Measurements from ENCODE around the gene PRKAR1B.

Gene PRKAR1B

DNA sequence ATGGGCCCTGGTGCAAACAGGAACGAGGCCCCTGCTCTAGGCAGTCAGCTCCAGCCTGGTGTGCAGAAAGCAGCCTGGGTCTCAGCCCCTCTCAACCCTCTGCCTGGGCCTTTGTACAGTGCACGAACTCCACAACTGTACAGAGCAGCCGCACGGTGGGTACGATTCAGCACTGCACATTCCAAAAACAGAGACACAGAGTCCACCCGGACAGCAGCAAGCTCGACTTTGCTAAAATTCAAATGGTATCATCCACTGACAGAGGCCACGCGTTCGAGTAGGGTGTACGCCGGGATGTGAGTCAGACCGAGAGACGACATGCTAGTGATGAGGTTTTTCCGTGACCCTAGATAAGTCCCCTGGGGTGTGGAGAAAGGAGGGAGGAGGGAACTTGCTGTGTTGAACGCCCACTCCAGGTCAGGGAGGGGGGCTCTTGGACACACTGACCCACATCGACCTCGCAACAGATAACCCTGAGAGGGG, 141.8 kb downstream of the PRKAR1B start:
- no peak for DNase-seq (ENCODE audit: low spot score)

DNA sequence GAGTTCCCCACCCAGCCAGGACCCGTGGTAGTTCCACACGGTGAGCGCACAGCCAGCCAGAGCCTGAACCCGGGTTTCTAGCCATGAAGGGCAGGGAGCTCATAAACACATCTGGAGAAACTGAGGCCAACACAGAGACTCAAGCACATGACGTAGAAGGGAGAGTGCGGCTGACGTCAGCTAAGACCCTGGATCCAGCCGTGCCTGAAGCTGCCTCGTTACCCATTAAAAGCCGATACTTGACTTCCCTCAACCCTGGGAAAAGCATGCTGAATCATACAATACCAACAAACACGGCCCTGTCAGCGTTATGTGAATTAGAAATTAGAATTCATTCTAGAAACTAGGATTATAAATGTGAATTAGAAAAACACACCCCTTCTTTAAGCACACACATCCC, 142.3 kb downstream of the PRKAR1B start:
- DNase-seq (ENCODE audit: low spot score): no peak

DNA sequence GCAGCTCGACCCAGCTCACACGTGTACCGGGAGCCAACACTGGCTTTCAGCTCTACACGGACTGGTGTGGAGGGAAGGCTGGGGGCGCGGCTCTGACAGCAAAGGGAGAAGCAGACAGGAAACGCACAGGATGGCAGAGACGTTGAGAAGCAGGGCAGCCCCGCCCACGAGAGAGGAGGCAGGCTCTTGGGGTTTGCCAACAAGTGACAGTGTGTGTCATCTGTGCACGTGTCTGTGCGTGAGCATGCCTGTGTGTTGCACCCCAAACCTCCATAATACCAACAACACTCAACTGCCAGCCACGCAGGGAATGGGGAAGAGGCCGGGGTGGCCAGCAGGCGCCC, 143.0 kb downstream of the PRKAR1B start:
- no peak for DNase-seq (ENCODE audit: low spot score)

DNA sequence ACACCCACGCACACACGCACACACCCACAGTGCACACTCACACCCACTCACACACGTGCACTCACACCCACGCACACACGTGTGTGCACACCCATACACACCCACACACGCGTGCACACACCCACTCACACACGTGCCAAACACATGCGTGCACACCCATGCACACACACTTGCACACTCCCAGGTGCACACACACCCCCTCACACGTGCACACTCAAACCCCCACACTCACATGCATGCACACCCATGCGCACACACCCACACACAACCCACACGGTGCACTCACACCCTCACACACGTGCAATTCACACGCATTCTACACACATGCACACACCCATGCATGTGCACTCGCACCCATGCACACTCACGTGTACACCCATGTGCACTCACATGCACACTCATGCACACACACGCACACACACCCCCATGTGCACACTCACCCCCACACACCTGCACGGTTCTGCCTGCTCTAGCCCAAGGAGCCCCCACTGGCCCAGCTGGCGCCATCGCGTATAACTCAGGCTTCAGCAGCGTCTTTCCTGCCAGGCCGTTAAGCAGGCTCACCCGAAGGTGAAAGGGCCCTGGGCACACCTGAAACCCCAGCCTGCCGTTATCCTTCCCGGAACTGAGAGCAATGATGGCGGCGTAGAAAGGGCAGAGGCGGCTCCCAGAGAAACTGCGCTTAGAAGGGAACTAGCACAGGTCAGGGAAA, 143.5 kb downstream of the PRKAR1B start:
- DNase-seq (ENCODE audit: low spot score): no peak

- no peak for DNase-seq (ENCODE audit: low spot score)
Observed at GRCh38 chr7:582931-583330, 144.2 kb downstream of the PRKAR1B start.

GRCh38 chr7:582081-582835, 144.8 kb downstream of the PRKAR1B start:
- no peak for DNase-seq (ENCODE audit: low spot score)

DNA sequence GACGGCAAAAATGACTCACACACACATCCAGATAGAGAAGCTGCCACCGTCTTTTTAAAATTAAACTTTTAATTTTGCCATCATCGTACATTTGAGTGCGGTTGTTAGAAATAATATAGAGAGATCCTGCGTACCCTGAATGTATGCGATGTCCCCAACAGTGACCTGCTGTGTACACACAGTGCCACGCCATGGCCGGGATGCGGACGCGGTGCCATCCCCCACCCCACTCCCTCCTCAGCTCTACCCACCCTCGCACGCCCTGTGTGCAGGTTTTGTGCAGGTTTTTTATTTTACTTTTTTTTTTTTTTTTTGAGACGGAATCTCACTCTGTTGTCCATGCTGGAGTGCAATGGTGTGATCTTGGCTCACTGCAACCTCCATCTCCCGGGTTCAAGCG, 148.7 kb downstream of the PRKAR1B start:
- no peak for DNase-seq (ENCODE audit: low spot score)

DNA sequence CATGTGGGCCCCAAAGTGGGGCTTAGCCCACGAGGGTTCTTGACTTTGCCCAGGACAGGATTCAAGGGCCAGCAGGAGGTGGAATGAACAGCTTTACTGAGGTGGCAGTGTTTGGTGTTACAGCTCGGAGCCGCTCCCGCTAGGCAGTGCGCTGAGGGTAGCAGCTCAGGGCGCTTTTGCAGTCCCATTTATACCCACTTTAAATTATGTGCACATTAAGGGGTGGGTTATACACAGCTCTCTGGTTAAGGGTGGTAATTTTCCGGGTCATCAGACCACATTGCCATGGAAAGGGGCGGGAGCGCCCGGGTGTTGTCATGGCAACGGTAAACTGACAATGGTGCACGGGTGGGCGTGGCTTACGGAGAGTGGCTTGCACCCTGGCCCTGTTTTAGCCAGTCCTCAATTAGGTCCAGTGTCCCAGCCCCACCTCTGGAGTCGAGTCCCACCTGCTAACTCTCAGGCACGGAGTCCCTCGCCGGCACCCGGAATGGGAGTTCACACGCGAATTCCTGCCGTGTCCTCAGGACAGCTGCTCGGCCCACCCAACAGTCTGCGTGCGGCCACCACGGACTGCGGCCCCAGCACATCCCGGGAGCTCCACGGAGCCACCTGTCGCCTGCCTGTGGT, 149.2 kb downstream of the PRKAR1B start:
- no peak for DNase-seq (ENCODE audit: low spot score)

GRCh38 chr7:577278-577665, 149.8 kb downstream of the PRKAR1B start:
- DNase-seq (ENCODE audit: low spot score): no peak

DNA sequence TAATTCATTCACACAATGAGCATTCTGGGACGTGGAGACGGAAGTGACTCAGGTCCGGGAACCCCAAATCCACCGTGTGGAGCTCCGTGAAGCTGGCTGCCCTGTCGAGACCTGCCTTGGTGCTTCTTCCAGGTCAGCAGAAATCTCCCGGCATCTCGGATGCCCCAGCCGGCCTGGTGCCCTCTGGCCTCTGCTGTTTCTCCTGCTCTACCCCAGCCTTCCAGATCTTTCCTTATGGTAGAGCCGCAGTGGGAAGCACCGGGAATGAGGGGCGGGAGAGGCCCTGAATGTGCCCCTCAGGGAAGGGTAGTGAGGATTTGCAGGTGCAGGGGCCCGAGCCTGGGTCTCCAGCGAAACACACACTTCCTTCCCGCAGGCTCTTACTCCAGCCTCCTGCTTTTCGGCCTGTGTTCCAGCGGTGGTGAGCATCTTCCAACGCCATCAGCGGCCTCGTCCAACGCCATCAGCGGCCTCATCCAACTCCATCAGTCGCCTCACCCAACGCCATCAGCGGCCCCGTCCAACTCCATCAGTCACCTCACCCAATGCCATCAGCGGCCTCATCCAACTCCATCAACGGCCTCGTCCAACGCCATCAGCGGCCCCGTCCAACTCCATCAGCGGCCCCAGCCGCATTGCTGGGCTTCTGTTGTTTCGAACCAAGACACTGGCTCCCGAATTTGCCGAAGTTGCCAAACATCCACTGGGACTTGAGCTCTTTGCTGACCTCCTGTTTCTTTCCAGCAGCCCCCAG, 150.4 kb downstream of the PRKAR1B start:
- no peak for DNase-seq (ENCODE audit: low spot score)

DNA sequence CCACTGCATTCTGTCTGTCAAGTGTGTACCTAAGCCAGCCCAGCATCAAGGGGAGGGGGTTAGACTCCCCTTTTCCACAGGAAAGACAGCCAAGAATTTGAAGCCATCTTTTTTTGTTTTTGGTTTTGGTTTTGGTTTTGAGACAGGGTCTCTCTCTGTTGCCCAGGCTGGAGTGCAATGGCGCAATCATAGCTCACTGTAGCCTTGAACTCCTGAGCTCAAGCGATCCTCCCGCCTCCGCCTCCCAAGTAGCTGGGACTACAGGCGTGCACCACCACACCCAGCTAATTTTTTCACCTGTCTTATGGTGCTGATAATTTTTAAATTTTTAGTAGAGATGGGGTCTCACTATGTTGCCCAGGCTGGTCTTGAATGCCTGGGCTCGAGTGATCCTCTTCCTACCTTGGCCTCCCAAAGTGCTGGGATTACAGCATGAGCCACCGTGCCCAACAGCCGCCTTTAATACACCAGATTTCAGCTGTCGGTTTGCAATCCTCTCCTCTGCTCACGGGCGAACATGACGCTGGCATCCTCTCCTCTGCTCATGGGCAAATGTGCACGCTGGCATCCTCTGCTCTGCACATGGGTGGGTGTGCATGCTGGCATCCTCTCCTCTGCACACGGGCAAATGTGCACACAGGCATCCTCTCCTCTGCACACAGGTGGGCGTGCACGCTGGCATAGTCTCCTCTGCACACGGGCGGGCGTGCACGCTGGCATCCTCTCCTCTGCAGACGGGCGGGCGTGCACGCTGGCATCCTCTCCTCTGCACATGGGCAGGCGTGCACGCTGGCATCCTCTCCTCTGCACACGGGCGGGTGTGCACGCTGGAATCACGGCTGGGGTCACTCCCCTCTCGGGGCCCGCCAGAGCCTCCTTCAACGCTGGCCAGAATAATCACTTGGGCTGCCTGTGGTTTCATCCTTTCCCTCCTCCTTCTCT, 151.4 kb downstream of the PRKAR1B start:
- no peak for DNase-seq (ENCODE audit: low spot score)

DNA sequence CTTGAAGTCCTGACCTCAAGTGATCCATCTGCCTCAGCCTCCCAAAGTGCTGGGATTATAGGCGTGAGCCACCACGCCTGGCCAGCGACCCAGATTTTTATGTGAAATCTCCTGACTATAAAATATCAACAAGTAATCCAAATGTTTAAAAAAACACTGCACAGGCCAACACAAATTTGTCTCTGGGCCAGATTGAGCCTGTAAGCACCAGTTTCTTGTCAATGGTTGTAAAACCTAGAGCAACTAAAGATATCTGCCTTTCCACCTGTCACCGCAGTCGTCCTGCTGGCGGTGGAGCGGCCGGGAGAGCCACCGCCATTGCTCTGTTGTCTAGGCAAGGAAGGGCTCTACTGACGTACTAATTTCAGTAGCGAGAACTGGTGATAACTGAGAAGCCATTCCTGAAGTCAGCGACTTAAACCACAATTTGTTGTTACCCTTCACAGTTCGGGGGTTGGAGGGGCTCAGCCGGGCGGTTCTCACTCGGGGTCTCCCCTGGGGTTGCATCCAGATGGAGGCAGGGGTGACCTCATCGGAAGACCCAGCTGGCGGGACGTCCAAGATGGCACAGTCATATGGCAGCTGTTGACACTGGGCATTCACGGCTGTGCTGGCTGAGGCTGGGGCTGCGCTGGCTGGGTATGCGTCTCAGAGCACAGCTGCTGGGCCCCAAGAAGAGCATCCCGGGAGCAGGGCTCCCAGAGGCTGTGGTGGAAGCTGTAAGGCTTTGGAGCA, 152.3 kb downstream of the PRKAR1B start:
- DNase-seq (ENCODE audit: low spot score): no peak

DNA sequence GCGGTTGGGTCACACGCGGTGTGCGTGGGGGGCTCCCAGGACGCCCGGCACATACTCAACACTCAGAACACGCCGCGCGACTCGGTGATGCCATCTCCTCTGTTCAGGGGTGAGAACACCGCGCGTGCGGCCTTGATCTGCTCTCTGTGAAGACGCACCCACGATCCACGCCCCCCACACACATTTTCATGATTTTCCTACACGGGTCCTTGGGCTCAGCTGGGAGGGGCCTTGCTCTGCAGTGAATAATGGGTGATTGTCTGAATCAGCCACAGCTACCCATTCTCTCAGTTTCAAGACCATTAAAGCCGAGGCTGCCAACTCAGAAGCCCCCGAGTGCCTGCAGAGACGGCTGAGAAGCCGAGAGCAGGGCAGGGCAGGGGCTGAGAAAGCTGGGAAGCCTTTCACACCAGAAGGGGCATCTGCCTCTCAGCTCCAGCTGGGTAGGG, 153.1 kb downstream of the PRKAR1B start:
- no peak for DNase-seq (ENCODE audit: low spot score)

DNA sequence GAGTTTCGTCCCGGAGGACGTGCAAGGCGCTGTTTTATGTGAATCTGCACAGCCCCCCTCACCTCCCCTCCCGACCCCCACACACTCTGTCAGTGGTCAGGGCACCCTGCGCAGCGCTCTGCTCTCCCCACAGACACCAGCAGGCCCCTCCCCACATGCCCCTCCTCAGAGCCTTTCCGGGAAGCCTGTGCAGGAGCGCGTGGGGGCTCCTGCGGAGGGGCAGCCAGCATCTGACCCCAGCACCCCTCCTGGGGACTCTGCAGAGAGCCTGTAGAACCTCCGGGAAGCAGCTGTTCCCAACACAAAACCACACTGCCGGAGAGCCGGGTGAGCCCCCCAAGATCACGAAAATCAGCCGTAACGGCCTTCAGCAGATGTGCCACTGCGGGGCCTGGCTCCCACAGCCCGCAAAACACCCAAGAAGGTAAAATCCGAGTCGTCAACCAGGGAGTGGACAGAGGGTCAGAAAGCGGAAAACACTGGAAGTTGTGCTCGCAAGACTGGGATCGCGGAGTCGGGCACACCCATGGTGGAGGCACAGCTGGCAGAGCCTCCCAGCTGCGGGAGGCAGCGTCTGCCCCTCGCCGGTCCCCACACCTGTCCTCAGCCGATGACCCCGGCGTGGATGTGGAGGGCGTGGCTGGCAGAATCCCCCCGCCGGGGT, 153.7 kb downstream of the PRKAR1B start:
- no peak for DNase-seq (ENCODE audit: low spot score)

- no peak for DNase-seq (ENCODE audit: low spot score)
Observed at GRCh38 chr7:572416-573268, 154.4 kb downstream of the PRKAR1B start.

- no peak for DNase-seq (ENCODE audit: low spot score)
Observed at GRCh38 chr7:571718-572415, 155.2 kb downstream of the PRKAR1B start.

GRCh38 chr7:571096-571717, 155.9 kb downstream of the PRKAR1B start:
- no peak for DNase-seq (ENCODE audit: low spot score)

DNA sequence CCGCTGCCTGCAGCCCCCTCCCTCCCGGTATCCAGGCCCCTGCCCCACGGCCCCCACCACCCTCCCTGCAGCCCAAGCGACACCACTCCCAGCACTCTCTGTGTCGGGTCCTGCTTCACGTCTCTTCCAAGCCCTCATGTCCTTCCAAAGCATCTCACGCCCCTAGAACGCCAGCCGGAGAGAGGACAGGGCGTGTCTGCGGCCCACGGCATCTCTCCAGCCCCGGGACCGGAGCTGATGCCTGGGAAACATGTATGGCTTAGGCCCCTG, 156.3 kb downstream of the PRKAR1B start:
- DNase-seq (ENCODE audit: low spot score): no peak

Data from HuH-7.5 (cell line).